Myocyte (in vitro differentiated cells): ENCODE results near the gene SIPA1. TPM values are rescaled to one million over a fixed set of nuclear protein-coding genes. Genes with fewer than 3 reads are reported as not detected.

Source experiments
- microRNA-seq: library from miRNA; unstranded; fragments of <30 nt; microRNA quantifications from one replicate; pipeline ENCODE4, GENCODE V29; 2016
- total RNA-seq: library from RNA; depleted of rRNA; stranded (reverse); fragments of >200 nt; gene quantifications from 2 replicates; pipeline ENCODE4 v1.2.3, GENCODE V29; 2014

The SIPA1 gene
- total RNA-seq, 1 donor from 2014 or later = 19.7 TPM

Small RNA genes lying within 50 kb of the gene (microRNA-seq; reads per million reads assigned to microRNA genes)
- gene MIR4489 (not detected), gene MIR4690 (0.48 reads per million)

Other genes starting within 250 kb of the SIPA1 start
- 109 and 172 TPM in 2 replicates for gene NEAT1, start 215.3 kb upstream of the SIPA1 start, total RNA-seq
- gene MALAT1, start 139.1 kb upstream of the SIPA1 start, total RNA-seq = 5,859 and 8,069 TPM in 2 replicates
- gene SCYL1, start 113.0 kb upstream of the SIPA1 start, total RNA-seq = 84.4 and 128 TPM in 2 replicates
- 26.4 and 27.5 TPM in 2 replicates for gene LTBP3, start 79.7 kb upstream of the SIPA1 start, total RNA-seq
- gene ZNRD2, start 67.6 kb upstream of the SIPA1 start, total RNA-seq = 41.4 and 42.4 TPM in 2 replicates
- 91.7 and 116 TPM in 2 replicates for gene FAM89B, start 65.6 kb upstream of the SIPA1 start, total RNA-seq
- 591 and 791 TPM in 2 replicates for gene EHBP1L1, start 62.0 kb upstream of the SIPA1 start, total RNA-seq
- gene KCNK7, start 42.3 kb upstream of the SIPA1 start, total RNA-seq = not detected in 2 replicates
- 30.9 and 32.7 TPM in 2 replicates for gene MAP3K11, start 23.9 kb upstream of the SIPA1 start, total RNA-seq
- 21.6 and 25.2 TPM in 2 replicates for gene PCNX3, start 22.3 kb upstream of the SIPA1 start, total RNA-seq
- gene RELA, start 24.8 kb downstream of the SIPA1 start, total RNA-seq = 32.8 and 37.1 TPM in 2 replicates
- 37.8 and 43.2 TPM in 2 replicates for gene KAT5, start 74.2 kb downstream of the SIPA1 start, total RNA-seq
- 37.1 and 83.3 TPM in 2 replicates for gene RNASEH2C, start 82.7 kb downstream of the SIPA1 start, total RNA-seq
- gene AP5B1, start 142.9 kb downstream of the SIPA1 start, total RNA-seq = 9.8 and 10.2 TPM in 2 replicates
- gene OVOL1, start 149.0 kb downstream of the SIPA1 start, total RNA-seq = not detected in 2 replicates
- gene SNX32, start 195.9 kb downstream of the SIPA1 start, total RNA-seq = 0.36 and 0.40 TPM in 2 replicates
- 748 and 837 TPM in 2 replicates for gene CFL1, start 220.1 kb downstream of the SIPA1 start, total RNA-seq
- 46.8 and 47.6 TPM in 2 replicates for gene MUS81, start 222.3 kb downstream of the SIPA1 start, total RNA-seq
- gene EFEMP2, start 234.7 kb downstream of the SIPA1 start, total RNA-seq = 124 and 141 TPM in 2 replicates
- gene CTSW, start 241.7 kb downstream of the SIPA1 start, total RNA-seq = not detected in 2 replicates